GM12878 (cell line): ENCODE measurements around the gene ADCY1.

Experiments used
- ASH2L ChIP-seq: fragments of 300-600, 200-600 bp; sonication (generic); IDR thresholded peaks from 2 replicates; pipeline ENCODE4 v1.6.1; 2017; ENCODE audit warnings: low read depth, mild to moderate bottlenecking, borderline replicate concordance
- MYB ChIP-seq: fragments of 150-350 bp; IDR thresholded peaks from 2 replicates; pipeline ENCODE4 v1.6.1; 2014; ENCODE audit warnings: mild to moderate bottlenecking, low read depth, low read length, borderline replicate concordance
- NFYB ChIP-seq: IDR thresholded peaks from 2 replicates; pipeline ENCODE4 v1.6.1; 2011; ENCODE audit warnings: low read depth, mild to moderate bottlenecking, low read length, improper control_type of control experiment, moderate library complexity; ENCODE audit not compliant: insufficient read depth
- PML ChIP-seq: IDR thresholded peaks from 2 replicates; pipeline ENCODE4 v1.6.1; 2012; ENCODE audit warnings: low read length, inconsistent platforms
- RFX5 ChIP-seq: IDR thresholded peaks from 2 replicates; pipeline ENCODE4 v1.6.1; 2011; ENCODE audit warnings: low read depth, low read length, improper control_type of control experiment
- SUPT20H ChIP-seq: IDR thresholded peaks from 2 replicates; pipeline ENCODE4 v1.6.1; 2011; ENCODE audit warnings: low read depth, mild to moderate bottlenecking, low read length, moderate library complexity, borderline replicate concordance; ENCODE audit not compliant: control insufficient read depth
- YY1 ChIP-seq: IDR thresholded peaks from 2 replicates; pipeline ENCODE4 v1.6.1; 2011; ENCODE audit warnings: low read depth, mild to moderate bottlenecking, low read length
- ZNF384 ChIP-seq: IDR thresholded peaks from 2 replicates; pipeline ENCODE4 v1.6.1; 2012; ENCODE audit warnings: low read depth, mild to moderate bottlenecking, low read length, improper control_type of control experiment, borderline replicate concordance
- TF ChIP-seq, protein P1 (sequence below), 3 experiments: IDR thresholded peaks in 2 of 3; conservative IDR thresholded peaks in 1 of 3; 2 replicates each; pipeline ENCODE4 v1.5.1; 2011; ENCODE audit warnings: low read depth in 3 of 3, low read length in 3 of 3, mild to moderate bottlenecking in 3 of 3, control low read depth in 2 of 3, moderate library complexity in 2 of 3, inconsistent platforms in 1 of 3, mixed read lengths in 1 of 3; ENCODE audit not compliant: control insufficient read depth in 2 of 3, insufficient read depth in 1 of 3; ENCODE audit errors: extremely low read depth in 1 of 3

DNA sequence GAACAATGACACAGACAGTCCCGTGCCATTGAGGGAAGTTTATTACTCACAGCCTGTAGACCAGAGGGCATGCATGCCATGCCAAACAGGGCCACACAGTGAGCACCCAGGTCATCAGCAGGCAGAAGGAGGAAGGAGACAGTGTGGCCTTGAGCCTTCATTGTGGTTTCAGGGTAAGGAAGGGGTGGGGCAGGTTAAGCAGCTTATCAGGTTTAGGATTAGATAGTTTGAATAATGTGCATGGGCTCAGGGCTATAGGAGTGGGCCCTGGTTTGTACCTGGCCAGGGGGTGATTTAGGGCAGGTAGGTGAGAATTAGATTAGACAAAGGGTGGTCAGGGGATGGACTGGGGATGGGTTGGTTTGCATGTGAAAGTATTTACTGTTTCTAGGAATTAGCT lies 67.9 kb downstream of the ADCY1 start:
- TF ChIP-seq, protein P1, sequence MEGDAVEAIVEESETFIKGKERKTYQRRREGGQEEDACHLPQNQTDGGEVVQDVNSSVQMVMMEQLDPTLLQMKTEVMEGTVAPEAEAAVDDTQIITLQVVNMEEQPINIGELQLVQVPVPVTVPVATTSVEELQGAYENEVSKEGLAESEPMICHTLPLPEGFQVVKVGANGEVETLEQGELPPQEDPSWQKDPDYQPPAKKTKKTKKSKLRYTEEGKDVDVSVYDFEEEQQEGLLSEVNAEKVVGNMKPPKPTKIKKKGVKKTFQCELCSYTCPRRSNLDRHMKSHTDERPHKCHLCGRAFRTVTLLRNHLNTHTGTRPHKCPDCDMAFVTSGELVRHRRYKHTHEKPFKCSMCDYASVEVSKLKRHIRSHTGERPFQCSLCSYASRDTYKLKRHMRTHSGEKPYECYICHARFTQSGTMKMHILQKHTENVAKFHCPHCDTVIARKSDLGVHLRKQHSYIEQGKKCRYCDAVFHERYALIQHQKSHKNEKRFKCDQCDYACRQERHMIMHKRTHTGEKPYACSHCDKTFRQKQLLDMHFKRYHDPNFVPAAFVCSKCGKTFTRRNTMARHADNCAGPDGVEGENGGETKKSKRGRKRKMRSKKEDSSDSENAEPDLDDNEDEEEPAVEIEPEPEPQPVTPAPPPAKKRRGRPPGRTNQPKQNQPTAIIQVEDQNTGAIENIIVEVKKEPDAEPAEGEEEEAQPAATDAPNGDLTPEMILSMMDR (IDR thresholded peaks at IDR 0.05 in 2 of 3, conservative IDR thresholded peaks at IDR 0.05 in 1 of 3; ENCODE audit: control insufficient read depth in 2 of 3, extremely low read depth in 1 of 3, insufficient read depth in 1 of 3, low read depth in 3 of 3, low read length in 3 of 3): no peak
- no peak for TF ChIP-seq SUPT20H
- TF ChIP-seq MYB: no peak
- no peak for TF ChIP-seq RFX5
- TF ChIP-seq ZNF384: no peak
- no peak for TF ChIP-seq NFYB
- no peak for TF ChIP-seq YY1
- no peak for TF ChIP-seq ASH2L
- TF ChIP-seq PML: no peak
